Measurements from ENCODE around the gene MSL2.
A peak's percentile ranks its signal among the peaks of the same experiment; 100 is the strongest.
"Not testable (repeated sequence)": the region's sequence is repeated elsewhere in the genome, so short reads cannot be mapped to it uniquely, and the experiment has no call there.

The MSL2 gene

GRCh38 chr3:136196064-136196400, at the start of gene MSL2:
Gene MSL2 (minus strand): TSS chr3:136196335. CDS start chr3:136195113, 1,222 bp downstream.
- DNase-seq, result no peak

GRCh38 chr3:136245691-136246090, 49.6 kb upstream of the MSL2 start:
- no peak for DNase-seq

GRCh38 chr3:136239094-136239493, 43.0 kb upstream of the MSL2 start:
- DNase-seq, result no peak

GRCh38 chr3:136237961-136238649, 42.0 kb upstream of the MSL2 start:
- no peak for DNase-seq

- DNase-seq, result no peak
These were observed 41.0 kb upstream of the MSL2 start for GRCh38 chr3:136237103-136237502.

- no peak for DNase-seq
These were observed 40.0 kb upstream of the MSL2 start for GRCh38 chr3:136236109-136236508.

GRCh38 chr3:136235545-136235944, 39.4 kb upstream of the MSL2 start:
- DNase-seq, result no peak

- DNase-seq, result no peak
These were observed 36.3 kb upstream of the MSL2 start for GRCh38 chr3:136232413-136232812.

GRCh38 chr3:136222746-136223145, 26.6 kb upstream of the MSL2 start:
- DNase-seq, result not testable (repeated sequence)

- no peak for DNase-seq
These were observed 15.4 kb upstream of the MSL2 start for GRCh38 chr3:136211547-136211946.

- no peak for DNase-seq
These were observed 13.8 kb upstream of the MSL2 start for GRCh38 chr3:136209921-136210320.

- DNase-seq, result no peak
These were observed 11.5 kb upstream of the MSL2 start for GRCh38 chr3:136207489-136208115.

- not testable (repeated sequence) for DNase-seq
These were observed 3.1 kb upstream of the MSL2 start for GRCh38 chr3:136199219-136199618.

- DNase-seq, result not testable (repeated sequence)
These were observed 2.4 kb upstream of the MSL2 start for GRCh38 chr3:136198462-136199078.

- DNase-seq, result peak in 1 of 2 donors; percentile 36
These were observed 1.1 kb upstream of the MSL2 start for GRCh38 chr3:136197159-136197793.

- peak; percentile 95 to 97 for DNase-seq
These were observed 445 bp upstream of the MSL2 start for GRCh38 chr3:136196401-136197158.

- DNase-seq, result peak; percentile 71 to 85
These were observed 674 bp downstream of the MSL2 start for GRCh38 chr3:136195258-136196063.

- DNase-seq, result no peak
These were observed 1.5 kb downstream of the MSL2 start for GRCh38 chr3:136194409-136195257.

- DNase-seq, result no peak
These were observed 2.7 kb downstream of the MSL2 start for GRCh38 chr3:136193278-136194054.

GRCh38 chr3:136192831-136193230, 3.3 kb downstream of the MSL2 start:
- DNase-seq, result no peak
